ENCODE results near the gene ERI3. TPM values are rescaled to one million over a fixed set of nuclear protein-coding genes. Genes with fewer than 3 reads are reported as not detected.

The ERI3 gene
- total RNA-seq, 1 donor from 2014 or later: 58.3 TPM

GRCh38 chr1:44250068-44250781 is 104.8 kb downstream of the ERI3 start:
- no peaks in the 10 kb centered on the region for H3K27me3 ChIP-seq (ENCODE audit: insufficient read depth, low read length)
- Mint-ChIP-seq H3K9me3 (ENCODE audit: unreplicated experiment) (no peaks in the 10 kb centered on the region), H3K4me3 (ENCODE audit: unreplicated experiment) (no peak overlapping the region), H3K27me3 (ENCODE audit: low read depth, unreplicated experiment) (no peaks in the 10 kb centered on the region), H3K36me3 (ENCODE audit: low read depth, unreplicated experiment) (peaks cover 22% of the 10 kb centered on the region), H3K4me1 (ENCODE audit: low read depth, unreplicated experiment) (no peaks in the 10 kb centered on the region), H3K27ac (ENCODE audit: unreplicated experiment) (no peak overlapping the region)
- no peaks in the 10 kb centered on the region for H3K4me1 ChIP-seq (ENCODE audit: insufficient read depth, low read length)
- no peak overlapping the region for H2AFZ ChIP-seq (ENCODE audit: low read depth, low read length)
- no peaks in the 10 kb centered on the region for H3K9me3 ChIP-seq (ENCODE audit: insufficient read depth, low read depth, low read length)
- H3K4me3 ChIP-seq (ENCODE audit: insufficient read depth, low read depth, low read length): no peak overlapping the region
- H3K27ac ChIP-seq (ENCODE audit: low read depth, low read length): no peak overlapping the region
- no peaks in the 10 kb centered on the region for H3K36me3 ChIP-seq (ENCODE audit: insufficient read depth, low read length)
- no peak overlapping the region for H3K9ac ChIP-seq (ENCODE audit: low read length)
- FAIRE-seq: no peak
- no peak for TF ChIP-seq CTCF (IDR thresholded peaks at IDR 0.05; ENCODE audit: insufficient read depth, low read depth, low read length)
- no peak for TF ChIP-seq EZH2 (IDR thresholded peaks at IDR 0.05; ENCODE audit: insufficient read depth, low read length)
- H3K79me2 ChIP-seq (ENCODE audit: insufficient read depth, low read length): no peaks in the 10 kb centered on the region
- DNase-seq (ENCODE audit: low read depth): no peak
- H4K20me1 ChIP-seq (ENCODE audit: insufficient read depth, low read length): peaks cover 46% of the 10 kb centered on the region
- no peak overlapping the region for H3K4me2 ChIP-seq (ENCODE audit: low read length)

- H3K4me3 Mint-ChIP-seq (ENCODE audit: unreplicated experiment): no peak overlapping the region
- H2AFZ ChIP-seq (ENCODE audit: low read depth, low read length): no peak overlapping the region
- no peak overlapping the region for H3K4me3 ChIP-seq (ENCODE audit: insufficient read depth, low read depth, low read length)
- no peaks in the 10 kb centered on the region for H3K27me3 Mint-ChIP-seq (ENCODE audit: low read depth, unreplicated experiment)
- no peaks in the 10 kb centered on the region for H3K9me3 Mint-ChIP-seq (ENCODE audit: unreplicated experiment)
- H3K36me3 Mint-ChIP-seq (ENCODE audit: low read depth, unreplicated experiment): peaks cover 26% of the 10 kb centered on the region
- H3K27me3 ChIP-seq (ENCODE audit: insufficient read depth, low read length): no peaks in the 10 kb centered on the region
- TF ChIP-seq EZH2 (IDR thresholded peaks at IDR 0.05; ENCODE audit: insufficient read depth, low read length) (no peak), CTCF (IDR thresholded peaks at IDR 0.05; ENCODE audit: insufficient read depth, low read depth, low read length) (no peak)
- H3K9me3 ChIP-seq (ENCODE audit: insufficient read depth, low read depth, low read length): no peaks in the 10 kb centered on the region
- no peak for DNase-seq (ENCODE audit: low read depth)
- H3K27ac Mint-ChIP-seq (ENCODE audit: unreplicated experiment): no peak overlapping the region
- FAIRE-seq: no peak
- H3K4me1 ChIP-seq (ENCODE audit: insufficient read depth, low read length): no peaks in the 10 kb centered on the region
- peaks cover 50% of the 10 kb centered on the region for H4K20me1 ChIP-seq (ENCODE audit: insufficient read depth, low read length)
- H3K27ac ChIP-seq (ENCODE audit: low read depth, low read length): no peak overlapping the region
- H3K4me2 ChIP-seq (ENCODE audit: low read length): no peak overlapping the region
- H3K79me2 ChIP-seq (ENCODE audit: insufficient read depth, low read length): no peaks in the 10 kb centered on the region
- H3K36me3 ChIP-seq (ENCODE audit: insufficient read depth, low read length): no peaks in the 10 kb centered on the region
- H3K9ac ChIP-seq (ENCODE audit: low read length): no peak overlapping the region
- no peaks in the 10 kb centered on the region for H3K4me1 Mint-ChIP-seq (ENCODE audit: low read depth, unreplicated experiment)
Measured at GRCh38 chr1:44249543-44249942, 105.5 kb downstream of the ERI3 start.

- no peak for DNase-seq (ENCODE audit: low read depth)
- no peak overlapping the region for H3K9ac ChIP-seq (ENCODE audit: low read length)
- H3K4me3 ChIP-seq (ENCODE audit: insufficient read depth, low read depth, low read length): no peak overlapping the region
- H3K36me3 ChIP-seq (ENCODE audit: insufficient read depth, low read length): peaks cover 4% of the 10 kb centered on the region
- H3K4me1 ChIP-seq (ENCODE audit: insufficient read depth, low read length): no peaks in the 10 kb centered on the region
- no peaks in the 10 kb centered on the region for H3K9me3 ChIP-seq (ENCODE audit: insufficient read depth, low read depth, low read length)
- no peaks in the 10 kb centered on the region for H3K27me3 Mint-ChIP-seq (ENCODE audit: low read depth, unreplicated experiment)
- H3K27ac Mint-ChIP-seq (ENCODE audit: unreplicated experiment): no peak overlapping the region
- no peaks in the 10 kb centered on the region for H3K9me3 Mint-ChIP-seq (ENCODE audit: unreplicated experiment)
- no peak overlapping the region for H3K4me2 ChIP-seq (ENCODE audit: low read length)
- no peaks in the 10 kb centered on the region for H3K79me2 ChIP-seq (ENCODE audit: insufficient read depth, low read length)
- no peak overlapping the region for H3K4me3 Mint-ChIP-seq (ENCODE audit: unreplicated experiment)
- no peak overlapping the region for H3K27ac ChIP-seq (ENCODE audit: low read depth, low read length)
- no peak overlapping the region for H2AFZ ChIP-seq (ENCODE audit: low read depth, low read length)
- TF ChIP-seq CTCF (IDR thresholded peaks at IDR 0.05; ENCODE audit: insufficient read depth, low read depth, low read length): no peak
- TF ChIP-seq EZH2 (IDR thresholded peaks at IDR 0.05; ENCODE audit: insufficient read depth, low read length): no peak
- H3K4me1 Mint-ChIP-seq (ENCODE audit: low read depth, unreplicated experiment): peaks cover 2% of the 10 kb centered on the region
- peaks cover 52% of the 10 kb centered on the region for H4K20me1 ChIP-seq (ENCODE audit: insufficient read depth, low read length)
- H3K27me3 ChIP-seq (ENCODE audit: insufficient read depth, low read length): no peaks in the 10 kb centered on the region
- peaks cover 30% of the 10 kb centered on the region for H3K36me3 Mint-ChIP-seq (ENCODE audit: low read depth, unreplicated experiment)
- no peak for FAIRE-seq
Measured at GRCh38 chr1:44246806-44247205, 108.3 kb downstream of the ERI3 start.
